Muscle of back (tissue), 11 donors: Measurements from ENCODE around the gene OPA1. TPM values are rescaled to one million over a fixed set of nuclear protein-coding genes. Genes with fewer than 3 reads are reported as not detected.

Source experiments
- DNase-seq, 3 donors: peaks; one replicate each; pipeline versions ENCODE4 v3.0.0 to v3.0.0-alpha.2; 2013
- polyA plus RNA-seq, 10 donors: library from polyadenylated mRNA; unstranded; fragments of 120-200 nt; gene quantifications; one replicate each; pipeline ENCODE4 v1.2.1, GENCODE V29; 2013; ENCODE audit not compliant: insufficient read length in 10 of 10

OPA1 gene
- polyA plus RNA-seq, 10 donors: 38.8 to 56.5 (median 46.4) TPM

DNA sequence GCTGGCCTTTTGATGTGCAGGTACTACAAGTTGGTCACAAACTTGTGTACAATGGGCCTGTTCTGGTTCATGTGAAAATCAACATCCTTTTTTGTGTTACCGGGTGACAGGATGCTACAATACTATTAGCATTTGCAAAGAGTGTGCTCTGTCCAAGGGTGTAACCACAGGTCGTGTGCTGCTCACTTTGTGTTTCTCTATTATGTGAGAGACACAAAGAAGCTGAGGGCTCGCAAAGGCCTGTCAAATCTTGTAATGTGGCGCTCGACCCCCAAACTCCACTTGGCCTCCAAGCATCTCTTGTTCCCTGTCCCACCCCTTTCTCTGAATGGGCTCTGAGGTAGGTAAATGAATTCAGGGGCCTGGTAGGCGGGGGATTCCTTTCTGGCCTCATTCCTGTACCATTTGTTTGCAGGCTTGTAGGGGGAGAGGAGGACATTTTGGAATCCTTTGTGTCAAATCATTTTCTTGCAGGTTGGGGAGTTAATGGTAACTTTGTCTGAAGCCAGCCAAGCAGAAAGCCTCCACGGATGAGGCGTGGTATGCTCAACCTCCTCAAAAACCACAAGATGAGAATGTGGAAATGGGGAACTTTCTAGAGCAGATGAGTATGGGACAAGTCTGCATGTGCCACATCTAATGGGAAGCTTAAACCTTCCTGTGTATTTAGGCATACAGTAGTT, 109.1 kb downstream of the OPA1 start:
- DNase-seq: no peak

DNA sequence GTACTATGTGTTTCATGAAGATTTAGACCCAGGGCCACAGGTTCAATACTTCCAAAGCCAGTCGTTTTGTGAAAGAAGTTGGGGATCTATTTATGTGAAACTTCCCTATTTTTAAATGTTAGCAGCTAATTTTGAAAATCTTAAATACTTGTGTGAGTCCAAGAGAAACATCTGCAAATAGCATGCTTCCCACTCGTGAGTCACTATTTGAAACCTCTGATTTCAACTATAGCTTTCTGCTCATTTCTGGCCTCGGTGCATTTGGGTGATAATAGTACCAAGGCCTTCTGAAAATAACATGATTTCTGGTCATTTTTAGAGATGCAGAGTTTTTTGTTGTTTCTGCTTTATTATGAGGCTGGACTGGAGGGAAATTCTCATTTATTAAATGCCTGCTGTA, 110.0 kb downstream of the OPA1 start:
- peak in 1 of 3 donors; percentile 10 for DNase-seq

DNA sequence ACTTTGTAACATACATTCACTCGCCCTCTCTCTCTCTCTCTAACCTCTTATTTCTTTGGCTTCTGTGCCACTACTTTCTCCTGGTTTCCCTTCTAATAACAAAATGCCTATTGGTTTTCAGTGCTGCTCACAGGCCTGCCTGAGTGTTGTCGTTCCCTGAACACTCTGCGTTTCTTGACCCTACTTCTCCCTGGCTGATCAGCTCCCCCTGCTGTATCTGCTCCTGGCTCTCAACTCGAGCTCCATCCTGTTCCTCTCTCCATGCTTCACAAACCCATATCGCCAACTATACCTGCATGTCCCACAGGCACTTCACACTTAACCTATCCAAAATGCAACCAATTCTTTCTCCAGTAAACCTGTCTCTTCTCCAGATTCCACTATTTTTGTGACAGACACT, 111.4 kb downstream of the OPA1 start:
- no peak for DNase-seq

DNA sequence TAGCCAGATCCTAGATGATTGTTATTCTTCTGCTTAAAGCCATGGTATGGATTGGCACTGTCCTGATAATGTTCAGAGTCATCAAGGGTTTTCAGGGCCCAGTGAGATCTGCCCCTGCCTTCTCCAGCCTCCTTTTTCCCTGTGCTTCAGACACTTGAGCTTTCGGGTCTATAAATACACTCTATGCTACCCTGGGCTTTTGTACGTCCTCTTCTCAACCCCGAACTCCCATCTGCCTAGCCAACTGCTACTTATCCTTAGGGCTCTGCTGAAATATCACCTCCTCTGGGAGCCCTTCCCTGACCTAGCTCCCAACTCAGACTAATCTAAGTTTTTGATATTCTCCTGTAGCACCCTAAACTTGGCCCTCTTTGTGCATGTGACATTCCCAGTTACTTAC, 115.3 kb downstream of the OPA1 start:
- no peak for DNase-seq

DNA sequence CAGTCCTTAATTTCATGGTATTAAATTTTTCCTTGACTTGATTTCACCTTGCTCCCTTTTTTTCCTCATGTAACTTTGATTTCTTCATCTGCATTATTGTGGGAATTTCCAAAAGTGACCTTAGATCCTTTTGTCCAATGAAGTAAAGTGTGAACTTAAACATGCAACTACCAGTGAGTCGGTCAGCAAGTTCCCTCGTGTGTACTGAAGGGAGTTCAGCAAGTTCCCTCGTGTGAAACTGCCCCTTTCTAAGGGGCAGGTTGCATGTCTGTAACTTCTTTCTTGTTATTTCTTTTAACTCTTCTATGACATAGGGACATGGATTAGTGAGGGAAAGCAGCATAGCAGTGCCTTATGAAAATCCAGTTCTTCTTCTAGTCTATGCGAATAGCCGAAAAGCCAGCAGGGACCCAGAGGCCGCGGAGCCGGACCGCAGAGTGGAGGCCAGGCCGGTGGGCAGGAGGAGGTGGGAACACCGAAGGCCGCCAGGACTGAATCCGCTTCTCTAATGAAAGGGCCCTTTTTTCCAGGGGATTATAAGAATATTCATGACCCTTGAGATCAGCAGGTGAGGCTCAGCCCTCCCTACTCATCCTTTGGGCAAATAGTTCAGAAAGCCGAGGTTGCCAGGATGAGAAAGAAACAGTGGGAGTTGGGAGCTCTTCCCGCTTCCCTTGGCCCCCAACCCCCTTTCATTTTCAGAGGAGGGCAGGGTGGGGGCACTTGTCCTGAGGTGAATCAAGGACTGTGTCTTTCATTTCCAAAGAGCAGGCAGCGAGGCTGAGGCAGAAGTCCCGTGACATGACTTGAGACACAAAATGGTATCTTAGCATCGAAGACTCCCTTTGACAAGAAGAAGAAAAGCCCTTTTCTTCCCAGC, 117.5 kb downstream of the OPA1 start:
- no peak for DNase-seq

DNA sequence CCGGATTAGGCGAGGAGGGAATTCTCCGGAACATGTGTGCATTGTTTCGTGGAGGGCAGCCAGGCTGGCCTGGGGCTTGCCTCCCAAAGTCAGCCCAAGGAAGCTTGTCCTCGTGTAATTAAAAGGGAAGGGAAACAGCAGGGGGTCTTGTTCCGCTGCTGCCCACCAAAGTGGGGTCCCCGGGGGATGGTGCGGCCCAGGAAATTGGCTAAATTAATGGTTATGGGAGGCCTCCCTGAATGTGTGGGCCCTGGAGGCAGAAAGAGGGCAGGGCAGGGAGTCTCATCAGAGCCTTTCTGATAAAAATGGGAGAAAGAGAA, 118.1 kb downstream of the OPA1 start:
- no peak for DNase-seq

DNA sequence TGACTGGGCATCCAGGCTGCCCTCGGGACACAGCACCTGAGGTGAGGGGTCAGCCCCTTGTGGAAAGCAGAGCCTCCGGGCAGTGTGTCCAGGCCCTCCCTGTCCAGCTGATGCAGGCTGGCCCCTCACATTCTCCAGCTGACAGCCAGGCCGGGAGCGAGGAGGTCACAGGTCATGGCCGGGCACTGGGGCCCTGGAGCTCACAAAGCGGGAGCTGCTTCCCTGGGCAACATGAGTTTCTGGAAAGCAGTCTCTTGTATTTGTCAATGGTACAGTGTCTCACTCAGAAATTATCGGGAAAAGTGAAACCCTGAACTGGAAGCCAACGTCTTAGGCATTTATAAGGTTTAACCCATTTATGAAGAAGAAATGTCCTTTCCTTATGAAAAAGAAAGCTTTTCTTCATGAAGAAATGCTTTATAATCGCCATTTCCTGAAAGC, 118.5 kb downstream of the OPA1 start:
- DNase-seq: no peak

DNA sequence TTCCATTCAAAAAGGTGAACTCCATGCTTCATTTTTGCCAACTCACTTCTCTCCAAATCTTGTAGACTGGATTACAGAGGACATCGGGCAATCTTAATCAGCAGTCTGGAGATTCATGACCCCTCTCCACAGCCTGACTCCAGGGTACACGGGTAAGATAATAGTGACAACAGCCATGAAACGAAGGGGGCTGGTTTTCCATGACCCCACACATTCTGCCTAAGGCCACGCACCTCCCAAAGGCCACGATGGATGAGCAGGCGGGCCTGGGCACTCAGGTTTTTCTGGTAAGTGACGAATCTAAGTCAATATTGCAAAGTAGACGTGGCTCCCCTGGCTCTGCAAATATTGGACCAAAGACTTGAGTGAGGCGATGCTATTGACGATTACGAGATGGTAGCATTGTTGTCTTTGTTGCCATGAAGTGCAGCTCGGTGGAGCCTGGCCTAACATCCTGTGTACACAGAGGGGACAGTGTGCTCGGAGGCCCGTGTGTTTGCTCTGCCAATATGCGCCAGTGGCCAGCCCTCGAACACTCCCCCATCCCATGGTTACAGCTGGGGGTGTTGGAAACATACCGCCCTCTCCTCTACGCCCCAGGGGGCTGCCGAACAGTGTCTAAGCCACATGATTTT, 119.1 kb downstream of the OPA1 start:
- no peak for DNase-seq

DNA sequence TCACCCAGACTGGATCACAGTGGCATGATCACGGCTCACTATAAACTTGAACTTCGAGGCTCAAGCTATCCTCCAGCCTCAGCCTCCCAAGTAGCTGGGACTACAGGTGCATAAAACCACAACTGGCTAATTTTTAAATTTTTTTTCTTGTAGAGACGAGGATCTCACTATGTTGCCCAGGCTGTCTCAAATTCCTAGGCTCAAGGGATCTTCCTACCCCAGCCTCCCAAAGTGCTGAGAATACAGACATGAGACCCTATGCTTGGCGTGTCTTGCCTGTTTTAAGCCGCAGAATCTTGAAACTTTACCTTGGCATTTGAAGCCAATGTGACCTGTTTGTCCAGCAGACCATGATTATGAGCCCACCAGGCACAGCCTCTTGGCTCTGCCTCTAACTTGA, 119.9 kb downstream of the OPA1 start:
- no peak for DNase-seq

DNA sequence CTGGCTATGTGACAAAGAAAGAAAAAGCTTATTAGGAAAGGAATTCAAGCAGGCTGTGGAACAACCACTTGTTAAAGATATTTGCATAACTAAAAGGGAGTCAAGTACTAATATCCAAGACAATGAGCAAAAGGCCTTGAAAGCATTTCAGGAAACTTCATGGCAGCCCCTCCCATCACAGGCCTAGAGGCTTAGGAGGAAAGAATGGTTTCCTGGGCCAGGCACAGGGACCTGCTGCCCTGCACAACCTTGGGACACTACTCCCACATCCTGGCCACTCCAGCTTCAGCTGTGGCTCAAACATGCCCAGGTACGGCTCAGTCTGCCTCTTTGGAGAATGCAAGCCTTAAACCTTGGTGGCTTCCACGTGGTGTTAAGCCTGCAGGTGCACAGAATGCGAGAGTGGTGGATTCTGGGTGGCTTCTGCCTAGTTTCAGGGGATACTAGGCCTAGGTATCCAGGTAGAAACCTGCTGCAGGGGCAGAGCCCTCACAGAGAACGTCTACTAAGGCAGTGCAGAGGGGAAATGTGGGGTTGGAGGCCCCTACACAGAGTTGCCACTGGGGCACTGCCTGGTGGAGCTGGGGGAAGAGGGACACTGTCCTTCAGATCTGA, 121.6 kb downstream of the OPA1 start:
- DNase-seq: no peak

DNA sequence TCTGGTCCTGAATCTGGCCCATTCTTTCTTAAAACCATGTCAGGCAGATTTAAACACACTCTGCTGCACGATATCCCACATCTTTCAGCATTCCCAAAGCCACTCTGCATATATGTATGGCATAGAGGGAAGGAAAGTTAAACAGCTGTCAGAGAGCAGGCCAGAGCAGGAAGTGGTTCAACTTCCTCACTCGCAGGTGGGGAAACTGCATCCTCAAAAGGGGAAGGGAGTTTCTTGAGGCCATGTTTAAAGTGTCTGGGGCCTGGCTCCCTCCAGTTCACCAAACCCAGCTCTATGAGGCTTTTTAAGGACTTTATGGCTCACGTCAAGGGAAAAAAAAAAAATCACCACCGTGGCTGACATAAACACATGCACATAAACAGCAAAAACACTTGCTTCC, 123.1 kb downstream of the OPA1 start:
- no peak for DNase-seq

DNA sequence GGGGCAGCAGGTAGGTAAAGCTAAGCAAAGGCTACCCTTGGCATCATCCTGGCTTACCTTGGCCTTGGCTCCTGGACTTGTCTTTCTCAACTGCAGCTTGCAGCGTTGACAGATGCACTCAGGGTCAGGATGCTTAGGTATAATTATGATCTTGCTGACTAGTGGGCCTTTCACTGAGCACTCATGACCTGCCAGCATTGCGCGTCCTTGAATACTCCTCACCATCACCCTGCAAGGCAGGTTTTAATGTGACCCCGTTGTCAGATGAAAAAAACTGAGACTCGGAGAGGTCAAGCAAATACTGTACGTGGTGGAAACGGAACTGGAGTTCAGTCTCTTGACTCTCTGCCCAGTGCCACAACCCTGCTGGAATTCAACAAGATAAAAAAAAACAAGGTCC, 126.7 kb downstream of the OPA1 start:
- DNase-seq: no peak

DNA sequence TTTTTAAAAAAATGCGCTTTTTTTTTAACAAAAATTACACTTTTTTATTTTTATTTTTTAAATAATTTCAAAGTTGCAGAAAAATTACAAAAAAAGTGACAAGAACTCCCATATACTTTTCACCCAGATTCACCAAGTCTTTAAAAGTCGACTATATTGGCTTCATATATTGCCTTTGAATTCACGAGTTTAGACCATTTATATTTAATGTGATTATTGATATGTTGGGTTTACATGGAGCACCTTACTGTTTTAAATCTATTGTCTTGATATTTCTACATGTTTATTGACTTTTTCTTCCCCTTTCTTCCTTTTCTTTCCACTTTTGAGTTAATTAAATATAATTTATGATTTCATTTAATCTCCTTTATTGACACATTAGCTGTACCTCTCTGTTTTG, 127.2 kb downstream of the OPA1 start:
- DNase-seq: no peak

DNA sequence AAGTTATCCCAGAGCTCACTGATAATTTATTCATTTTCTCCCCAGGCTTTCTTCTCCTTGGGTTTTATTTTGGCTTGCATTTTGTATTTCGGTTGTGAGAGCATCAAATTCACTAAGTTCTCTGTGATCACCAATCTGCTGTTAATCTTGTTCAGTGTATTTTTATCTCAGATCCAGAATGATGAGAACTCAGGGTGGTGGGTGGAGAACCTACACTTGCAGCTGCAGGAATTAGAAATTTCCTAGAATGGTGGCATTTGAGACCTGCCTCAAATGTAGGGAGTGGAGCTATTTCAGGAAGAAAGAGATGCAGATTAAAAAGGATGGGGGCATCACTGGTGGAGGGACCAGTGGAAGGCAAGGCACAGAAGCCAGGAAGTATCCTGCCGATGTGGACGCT, 129.6 kb downstream of the OPA1 start:
- DNase-seq: no peak

DNA sequence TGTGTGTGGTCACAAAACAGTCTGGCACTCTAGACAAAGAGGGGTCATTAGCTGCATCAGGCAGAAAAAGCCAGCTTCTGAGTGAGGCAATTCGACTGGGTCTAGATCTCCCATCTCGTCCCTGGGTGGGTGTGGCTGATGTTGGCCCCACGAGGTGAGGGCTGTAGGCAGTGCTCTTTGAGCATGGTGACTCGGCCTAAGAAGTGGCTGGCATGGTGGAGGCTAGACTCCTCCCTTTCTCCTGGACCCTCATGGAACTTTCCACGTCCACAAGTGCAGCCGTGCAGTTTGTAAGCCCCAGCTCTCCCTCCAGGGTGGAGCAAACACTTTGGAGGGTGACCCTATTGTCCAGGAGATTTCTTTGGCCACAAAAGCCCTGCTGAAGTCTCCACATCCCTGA, 134.1 kb downstream of the OPA1 start:
- no peak for DNase-seq

DNA sequence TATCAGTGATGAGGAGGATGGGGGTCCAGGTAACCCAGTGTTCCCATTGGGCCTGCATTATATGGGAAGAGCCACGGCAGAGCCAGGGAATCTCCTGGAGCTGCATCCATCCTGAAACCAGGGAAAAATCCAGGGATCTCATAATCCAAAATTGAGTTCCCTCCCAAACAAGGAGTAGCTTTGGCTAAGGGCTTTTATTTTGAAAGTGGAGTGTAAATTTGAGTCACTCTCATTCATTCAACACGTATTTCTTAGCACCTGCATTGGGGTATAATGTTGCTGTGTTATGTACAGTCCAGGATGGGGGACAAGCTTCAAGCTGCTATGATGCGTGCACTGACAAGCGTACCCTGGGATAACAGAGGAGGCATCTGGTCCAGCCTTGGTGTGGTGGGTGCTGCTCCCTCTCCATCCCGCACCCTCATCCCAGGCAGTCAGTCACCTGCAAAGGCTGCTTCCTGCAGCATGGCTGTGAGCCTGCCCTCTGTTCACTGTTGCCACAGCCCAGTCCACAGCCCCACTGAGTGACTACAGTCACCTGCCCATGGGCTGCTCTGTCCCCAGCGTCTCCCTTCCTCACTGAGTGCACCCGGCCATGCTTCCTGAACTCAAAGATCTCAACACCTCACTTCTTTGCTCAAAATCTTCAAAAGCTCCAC, 135.6 kb downstream of the OPA1 start:
- DNase-seq: no peak

DNA sequence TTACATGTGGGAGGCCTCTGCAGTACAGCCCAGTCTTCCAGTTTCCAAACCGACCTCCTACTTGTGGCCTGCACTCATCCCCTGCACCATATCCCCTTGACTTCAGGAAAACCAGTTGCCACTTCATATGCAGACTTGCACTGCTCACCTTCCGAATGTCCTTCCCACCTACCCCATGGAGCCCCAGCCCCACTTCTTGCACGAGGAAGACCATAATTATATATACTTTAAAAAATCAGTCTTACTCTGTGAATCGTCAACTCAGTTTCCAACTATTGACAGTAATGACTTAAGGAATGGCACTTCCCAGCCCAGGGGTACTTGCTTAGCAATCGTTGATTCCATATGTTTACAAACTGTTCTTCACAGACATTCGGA, 136.1 kb downstream of the OPA1 start:
- no peak for DNase-seq

DNA sequence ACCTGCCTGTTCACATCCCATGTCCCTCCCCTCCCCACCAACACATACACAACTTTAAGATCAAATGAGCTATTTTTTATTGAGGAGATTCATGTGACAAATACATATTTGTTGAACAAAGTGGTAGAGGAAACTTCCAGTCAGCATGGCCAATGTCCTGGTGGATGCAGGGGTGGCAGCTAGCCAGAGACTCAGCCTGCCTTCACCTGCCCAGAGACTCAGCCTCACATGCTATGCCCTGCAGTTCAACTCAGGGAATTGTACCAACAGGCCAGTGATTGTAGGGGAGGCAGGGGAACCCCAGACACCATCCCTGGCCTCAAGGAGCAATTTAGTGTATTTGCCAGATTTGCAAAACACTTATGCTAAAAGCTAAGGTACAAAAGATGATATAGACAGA, 136.6 kb downstream of the OPA1 start:
- no peak for DNase-seq

DNA sequence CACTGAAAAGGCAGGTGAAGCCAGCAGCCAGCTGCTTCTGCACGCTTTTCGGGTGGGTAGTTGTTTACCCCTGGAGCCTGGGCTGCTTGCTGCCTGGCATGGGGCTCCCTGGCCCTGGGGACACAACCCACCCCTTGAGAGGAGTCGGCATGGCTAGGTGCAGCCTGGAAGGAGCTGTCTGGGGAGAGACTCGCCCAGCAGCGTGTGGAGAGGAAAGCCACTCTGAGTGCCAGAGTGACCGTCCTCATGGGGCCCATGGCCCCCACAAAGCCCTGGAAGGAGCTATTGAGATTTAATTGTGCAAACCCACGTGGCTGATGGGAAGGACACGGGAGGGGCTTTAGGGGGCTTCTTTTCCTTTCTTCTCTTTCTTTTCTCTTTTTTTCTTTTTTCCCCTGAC, 137.5 kb downstream of the OPA1 start:
- DNase-seq: no peak

DNA sequence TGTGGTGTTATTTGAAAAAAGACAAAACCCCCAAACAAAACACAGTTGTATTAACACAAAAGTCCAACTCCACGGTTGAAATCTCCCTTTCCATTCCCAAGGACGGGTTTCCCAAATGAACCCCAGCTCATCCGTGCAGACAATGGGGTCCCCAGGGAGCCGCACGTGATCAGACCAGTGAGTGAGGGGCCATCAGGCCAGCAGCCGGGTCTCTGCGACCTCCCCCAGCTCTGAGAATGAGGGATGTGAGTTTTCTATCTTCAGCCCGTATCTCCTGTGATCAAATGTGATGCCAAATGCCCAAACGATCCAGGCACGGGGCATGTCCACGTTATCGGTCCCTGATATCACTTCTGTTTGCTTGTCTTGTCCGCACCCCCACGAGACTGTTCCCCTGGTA, 138.0 kb downstream of the OPA1 start:
- DNase-seq: no peak

DNA sequence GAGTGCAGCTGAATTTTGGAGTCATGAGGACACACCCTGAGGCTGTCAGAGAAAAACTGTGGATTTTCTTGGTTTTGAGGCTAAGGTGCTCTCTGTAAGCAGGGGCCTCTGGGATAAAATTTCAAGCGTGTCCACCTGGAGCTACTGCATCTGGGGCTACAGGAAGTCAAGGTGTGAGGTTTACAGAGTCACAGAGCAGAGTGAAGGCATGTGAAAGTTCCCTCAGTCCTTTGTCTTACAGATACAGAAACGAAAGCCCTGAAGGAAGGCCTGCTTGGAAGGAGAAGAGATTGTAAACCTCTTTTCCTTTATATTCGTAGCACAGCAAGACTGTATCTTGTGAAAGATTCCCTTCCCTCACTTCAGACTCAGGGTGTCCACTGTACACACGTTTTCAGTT, 138.6 kb downstream of the OPA1 start:
- DNase-seq: no peak

DNA sequence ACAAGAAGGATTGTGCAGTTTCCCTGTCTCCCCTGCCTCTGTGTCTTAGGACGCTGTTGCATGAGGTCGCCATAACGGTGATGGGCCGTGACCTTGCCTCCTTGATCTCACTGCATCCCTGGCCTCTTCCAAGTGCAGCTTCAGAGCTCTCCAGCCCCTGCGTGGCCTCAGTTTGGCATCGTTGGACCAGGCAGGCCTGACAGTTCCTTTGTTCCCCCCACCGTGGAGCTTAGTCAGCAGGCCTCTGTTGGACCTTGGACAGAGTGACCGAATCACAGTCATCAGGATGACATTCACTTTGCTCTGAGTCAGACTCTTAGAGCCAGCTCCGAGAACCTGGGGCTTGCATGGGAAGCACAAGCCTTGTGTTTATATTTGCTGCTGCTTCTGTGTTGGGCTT, 139.4 kb downstream of the OPA1 start:
- DNase-seq: peak in 1 of 3 donors; percentile 44
